ENCODE measurements around the gene FUBP3.

Gene FUBP3

DNA sequence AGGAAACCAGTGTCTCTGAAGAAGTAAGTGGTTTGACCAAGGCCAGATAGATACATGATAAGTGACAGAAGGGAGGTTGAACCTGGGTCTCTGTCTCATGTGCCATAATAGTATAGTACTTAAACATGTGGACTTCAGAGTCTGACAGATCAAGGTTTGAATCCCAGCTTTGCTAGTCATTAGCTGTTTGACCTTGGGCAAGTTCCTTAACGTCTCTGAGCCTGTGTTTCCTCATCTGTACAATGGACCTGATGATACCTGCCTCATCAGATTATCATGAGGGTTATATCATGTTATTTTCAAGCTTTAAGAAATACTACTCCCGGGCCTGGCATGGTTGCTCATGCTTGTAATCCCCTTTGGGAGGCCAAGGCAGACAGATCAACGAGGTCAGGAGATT is 24.9 kb downstream of the FUBP3 start:
- H3F3A ChIP-seq (ENCODE audit: low read depth), result no peaks in the 10 kb centered on the region
- H3K4me1 ChIP-seq (ENCODE audit: insufficient read depth, low read length, poor library complexity, severe bottlenecking), result no peaks in the 10 kb centered on the region
- TF ChIP-seq EZH2phosphoT487 (IDR thresholded peaks at IDR 0.05; ENCODE audit: borderline replicate concordance) (no peak), CTCF (conservative IDR thresholded peaks at IDR 0.05; ENCODE audit: low read length) (no peak)
- H3K9me2 ChIP-seq (replicated peaks; ENCODE audit: low read depth, low read length), result no peaks in the 10 kb centered on the region
- no peaks in the 10 kb centered on the region for H4K20me1 ChIP-seq (ENCODE audit: insufficient read depth, low read length, poor library complexity, severe bottlenecking)
- no peaks in the 10 kb centered on the region for H3K27me3 ChIP-seq (ENCODE audit: insufficient read depth, low read length, poor library complexity, severe bottlenecking)
- H2AFZ ChIP-seq (ENCODE audit: low read length), result no peak overlapping the region
- no peak overlapping the region for H3K4me2 ChIP-seq (ENCODE audit: low read depth, low read length, poor library complexity, severe bottlenecking)
- H3K79me2 ChIP-seq (ENCODE audit: insufficient read depth, low read length), result no peaks in the 10 kb centered on the region
- no peak overlapping the region for H3K9ac ChIP-seq (ENCODE audit: low read depth, low read length, poor library complexity, severe bottlenecking)
- H3K36me3 ChIP-seq (ENCODE audit: insufficient read depth, low read length), result peaks cover 16% of the 10 kb centered on the region; the same call in 1 of the 2 replicates
- H3K4me3 ChIP-seq (ENCODE audit: low read length, poor library complexity, severe bottlenecking), result no peak overlapping the region
- no peaks in the 10 kb centered on the region for H3K9me3 ChIP-seq (ENCODE audit: insufficient read depth, low read depth, low read length)

GRCh38 chr9:130606887-130607600 is 27.7 kb downstream of the FUBP3 start:
- no peaks in the 10 kb centered on the region for H4K20me1 ChIP-seq (ENCODE audit: insufficient read depth, low read length, poor library complexity, severe bottlenecking)
- no peaks in the 10 kb centered on the region for H3K9me2 ChIP-seq (replicated peaks; ENCODE audit: low read depth, low read length)
- H3K27me3 ChIP-seq (ENCODE audit: insufficient read depth, low read length, poor library complexity, severe bottlenecking), result no peaks in the 10 kb centered on the region
- no peaks in the 10 kb centered on the region for H3K9me3 ChIP-seq (ENCODE audit: insufficient read depth, low read depth, low read length)
- H3F3A ChIP-seq (ENCODE audit: low read depth), result no peaks in the 10 kb centered on the region
- no peaks in the 10 kb centered on the region for H3K79me2 ChIP-seq (ENCODE audit: insufficient read depth, low read length)
- H3K4me3 ChIP-seq (ENCODE audit: low read length, poor library complexity, severe bottlenecking), result no peak overlapping the region
- no peak overlapping the region for H3K4me2 ChIP-seq (ENCODE audit: low read depth, low read length, poor library complexity, severe bottlenecking)
- peaks cover 16% of the 10 kb centered on the region; the same call in 1 of the 2 replicates for H3K36me3 ChIP-seq (ENCODE audit: insufficient read depth, low read length)
- TF ChIP-seq EZH2phosphoT487 (IDR thresholded peaks at IDR 0.05; ENCODE audit: borderline replicate concordance) (no peak), CTCF (conservative IDR thresholded peaks at IDR 0.05; ENCODE audit: low read length) (no peak)
- no peak overlapping the region for H3K9ac ChIP-seq (ENCODE audit: low read depth, low read length, poor library complexity, severe bottlenecking)
- no peak overlapping the region for H2AFZ ChIP-seq (ENCODE audit: low read length)
- H3K4me1 ChIP-seq (ENCODE audit: insufficient read depth, low read length, poor library complexity, severe bottlenecking), result no peaks in the 10 kb centered on the region

GRCh38 chr9:130607640-130608420 is 28.5 kb downstream of the FUBP3 start:
- Histone ChIP-seq H3F3A (ENCODE audit: low read depth) (no peaks in the 10 kb centered on the region), H3K4me3 (ENCODE audit: low read length, poor library complexity, severe bottlenecking) (no peak overlapping the region), H4K20me1 (ENCODE audit: insufficient read depth, low read length, poor library complexity, severe bottlenecking) (no peaks in the 10 kb centered on the region), H3K9me2 (replicated peaks; ENCODE audit: low read depth, low read length) (no peaks in the 10 kb centered on the region), H3K4me2 (ENCODE audit: low read depth, low read length, poor library complexity, severe bottlenecking) (no peak overlapping the region), H3K4me1 (ENCODE audit: insufficient read depth, low read length, poor library complexity, severe bottlenecking) (no peaks in the 10 kb centered on the region), H3K79me2 (ENCODE audit: insufficient read depth, low read length) (no peaks in the 10 kb centered on the region), H2AFZ (ENCODE audit: low read length) (no peak overlapping the region), H3K27me3 (ENCODE audit: insufficient read depth, low read length, poor library complexity, severe bottlenecking) (no peaks in the 10 kb centered on the region), H3K36me3 (ENCODE audit: insufficient read depth, low read length) (peaks cover 21% of the 10 kb centered on the region; the same call in 1 of the 2 replicates), H3K9ac (ENCODE audit: low read depth, low read length, poor library complexity, severe bottlenecking) (no peak overlapping the region), H3K9me3 (ENCODE audit: insufficient read depth, low read depth, low read length) (no peaks in the 10 kb centered on the region)
- TF ChIP-seq EZH2phosphoT487 (IDR thresholded peaks at IDR 0.05; ENCODE audit: borderline replicate concordance), result no peak
- TF ChIP-seq CTCF (conservative IDR thresholded peaks at IDR 0.05; ENCODE audit: low read length), result no peak
